WTC11 (cell line): Measurements from ENCODE around the gene SNRPA. TPM values are rescaled to one million over a fixed set of nuclear protein-coding genes. Genes with fewer than 3 reads are reported as not detected.

Experiments
- ATAC-seq: fragments of 200-7000 bp; cut with Tn5 transposase; 2 replicates; pipeline ENCODE4 v1.10.0; 2021; ENCODE audit warnings: mild to moderate bottlenecking, moderate library complexity
- CTCF ChIA-PET: fragments of 300-600 bp; sonication (Branson Sonifier 250); formaldehyde crosslinking; loops from one replicate; lab custom pipeline; 2021; ENCODE audit warnings: antibody characterized with exemption; lab: Charles Lee
- POLR2A ChIA-PET: fragments of 350-600 bp; sonication (Branson Sonifier 250); formaldehyde crosslinking; loops from one replicate; lab custom pipeline; 2021; ENCODE audit warnings: antibody characterized with exemption; lab: Charles Lee
- DNase-seq: peaks from one replicate; pipeline ENCODE4 v3.0.0; 2021; ENCODE audit warnings: low spot score
- H3K27ac Mint-ChIP-seq: 2 replicates; pipeline ENCODE4 v1.8.0; 2021; ENCODE audit warnings: mixed read lengths
- H3K27me3 Mint-ChIP-seq: 2 replicates; pipeline ENCODE4 v1.8.0; 2021; ENCODE audit warnings: low read depth, mild to moderate bottlenecking, moderate library complexity, mixed read lengths
- H3K36me3 Mint-ChIP-seq: 2 replicates; pipeline ENCODE4 v1.8.0; 2021; ENCODE audit warnings: mixed read lengths
- H3K4me1 Mint-ChIP-seq: 2 replicates; pipeline ENCODE4 v1.8.0; 2022; ENCODE audit warnings: mixed read lengths
- H3K4me3 Mint-ChIP-seq: 2 replicates; pipeline ENCODE4 v1.8.0; 2021; ENCODE audit warnings: mild to moderate bottlenecking, moderate library complexity, mixed read lengths
- H3K9me3 Mint-ChIP-seq: 2 replicates; pipeline ENCODE4 v1.8.0; 2021; ENCODE audit warnings: mixed read lengths
- ATF2 ChIP-seq: sonication (generic); formaldehyde crosslinking; IDR thresholded peaks from 2 replicates; pipeline ENCODE4 v1.8.1; 2022; ENCODE audit warnings: low read depth, missing genetic modification reagents, borderline replicate concordance
- E2F1 ChIP-seq: sonication (generic); formaldehyde crosslinking; IDR thresholded peaks from 2 replicates; pipeline ENCODE4 v1.8.0; 2022; ENCODE audit warnings: mild to moderate bottlenecking, missing genetic modification reagents
- ERG ChIP-seq: fragments of 250-450 bp; sonication (Bioruptor Pico); IDR thresholded peaks from 2 replicates; pipeline ENCODE4 v1.8.0; 2021; ENCODE audit warnings: mild to moderate bottlenecking
- ETV6 ChIP-seq: sonication (generic); formaldehyde crosslinking; IDR thresholded peaks from 2 replicates; pipeline ENCODE4 v1.8.1; 2022; ENCODE audit warnings: mild to moderate bottlenecking, missing genetic modification reagents
- IRF1 ChIP-seq: sonication (generic); formaldehyde crosslinking; IDR thresholded peaks from 2 replicates; pipeline ENCODE4 v1.8.0; 2023; ENCODE audit warnings: missing genetic modification reagents
- IRF2 ChIP-seq: sonication (generic); formaldehyde crosslinking; IDR thresholded peaks from 2 replicates; pipeline ENCODE4 v1.8.0; 2022; ENCODE audit warnings: low read depth, missing genetic modification reagents, borderline replicate concordance
- KAT7 ChIP-seq: sonication (generic); formaldehyde crosslinking; IDR thresholded peaks from 2 replicates; pipeline ENCODE4 v1.8.1; 2023; ENCODE audit warnings: missing genetic modification reagents, mild to moderate bottlenecking, borderline replicate concordance
- SMAD4 ChIP-seq: sonication (generic); formaldehyde crosslinking; IDR thresholded peaks from 2 replicates; pipeline ENCODE4 v1.8.0; 2022; ENCODE audit warnings: mild to moderate bottlenecking, missing genetic modification reagents
- USF2 ChIP-seq: sonication (generic); formaldehyde crosslinking; IDR thresholded peaks from 2 replicates; pipeline ENCODE4 v1.8.1; 2023; ENCODE audit warnings: mild to moderate bottlenecking, missing genetic modification reagents, moderate library complexity
- ZNF121 ChIP-seq: sonication (generic); formaldehyde crosslinking; IDR thresholded peaks from 2 replicates; pipeline ENCODE4 v1.8.0; 2023; ENCODE audit warnings: missing genetic modification reagents
- ZNF396 ChIP-seq: fragments of 250-450 bp; sonication (Bioruptor Pico); IDR thresholded peaks from 2 replicates; pipeline ENCODE4 v1.8.0; 2021; ENCODE audit warnings: mild to moderate bottlenecking, moderate library complexity, borderline replicate concordance
- ZNF423 ChIP-seq: fragments of 250-450 bp; sonication (Bioruptor Pico); IDR thresholded peaks from 2 replicates; pipeline ENCODE4 v2.1.2; 2022; ENCODE audit warnings: mild to moderate bottlenecking, moderate library complexity
- ZNF512 ChIP-seq: sonication (generic); formaldehyde crosslinking; IDR thresholded peaks from 2 replicates; pipeline ENCODE4 v1.8.1; 2022; ENCODE audit warnings: missing genetic modification reagents, borderline replicate concordance
- total RNA-seq: library from RNA; stranded (reverse); gene quantifications from 3 replicates; pipeline ENCODE4 v1.2.3, GENCODE V29; 2021

The SNRPA gene
- total RNA-seq, 1 experiment from 2014 or later, result 227 TPM

GRCh38 chr19:40802300-40803169 is 51.5 kb downstream of the SNRPA start (continued):
- no peak for TF ChIP-seq USF2 (CRISPR knock-in tag)
- no peak for TF ChIP-seq ZNF396 (CRISPR knock-in tag)
- no peak for TF ChIP-seq ERG (CRISPR knock-in tag)
- no peak for TF ChIP-seq ZNF423 (CRISPR knock-in tag)
- no peak for TF ChIP-seq ZNF512 (CRISPR knock-in tag)
- no peak for TF ChIP-seq SMAD4 (CRISPR knock-in tag)
- TF ChIP-seq IRF2 (CRISPR knock-in tag), result no peak
- no peak for TF ChIP-seq ATF2

GRCh38 chr19:40803170-40803856 is 52.3 kb downstream of the SNRPA start:
- H3K9me3 Mint-ChIP-seq, result no peaks in the 10 kb centered on the region
- peak overlapping the region; percentile 95 for H3K27ac Mint-ChIP-seq
- peak overlapping the region; percentile 35 for H3K4me3 Mint-ChIP-seq
- H3K27me3 Mint-ChIP-seq, result no peaks in the 10 kb centered on the region; the same call in 1 of the 2 replicates
- ATAC-seq, result no peak
- DNase-seq, result no peak
- ChIA-PET CTCF (interaction anchor here (0.9 to 1.1 kb wide), 2 partner anchors 25 to 26 kb away, joined by 3 read pairs; partner anchors contain the start of gene RAB4B), POLR2A (interaction anchor here (0.7 to 1.0 kb wide), 2 partner anchors 25 to 86 kb away, joined by 3 read pairs; partner anchors contain the start of genes COQ8B, ITPKC and RAB4B)
- peaks cover 18% of the 10 kb centered on the region for H3K36me3 Mint-ChIP-seq
- TF ChIP-seq KAT7 (CRISPR knock-in tag), result no peak
- no peak for TF ChIP-seq E2F1
- TF ChIP-seq ZNF121 (CRISPR knock-in tag), result no peak
- H3K4me1 Mint-ChIP-seq, result peaks cover 74% of the 10 kb centered on the region

GRCh38 chr19:40803857-40804782 is 53.1 kb downstream of the SNRPA start:
- ChIA-PET POLR2A (interaction anchor here (0.7 to 3.6 kb wide), 3 partner anchors 26 to 87 kb away, joined by 3 to 25 read pairs (median 3); partner anchors contain the start of genes COQ8B, ITPKC and RAB4B), CTCF (interaction anchor here (0.6 to 4.8 kb wide), 3 partner anchors 15 to 142 kb away, joined by 3 to 71 read pairs (median 13); partner anchors contain the start of genes MIA and RAB4B)
- TF ChIP-seq ETV6 (CRISPR knock-in tag), result no peak
- TF ChIP-seq USF2 (CRISPR knock-in tag), result no peak
- no peak for TF ChIP-seq IRF1 (CRISPR knock-in tag)
- DNase-seq, result no peak
- H3K27ac Mint-ChIP-seq, result peak overlapping the region; percentile 95
- H3K4me1 Mint-ChIP-seq, result peaks cover 74% of the 10 kb centered on the region
- H3K27me3 Mint-ChIP-seq, result no peaks in the 10 kb centered on the region; the same call in 1 of the 2 replicates
- peak overlapping the region; percentile 22 for H3K4me3 Mint-ChIP-seq
- no peak for ATAC-seq
- H3K36me3 Mint-ChIP-seq, result peaks cover 20% of the 10 kb centered on the region
- no peaks in the 10 kb centered on the region for H3K9me3 Mint-ChIP-seq
